ACC112 (cell line): ENCODE results near the gene LRPPRC.
"Not testable (repeated sequence)": the region's sequence is repeated elsewhere in the genome, so short reads cannot be mapped to it uniquely, and the experiment has no call there.

Experiments
- H2AFZ ChIP-seq: fragments of 200-600 bp; sonication (generic); one replicate; pipeline ENCODE4 v1.6.0; 2017; ENCODE audit warnings: antibody characterized with exemption, low read length; ENCODE audit not compliant: unreplicated experiment
- H3K27ac ChIP-seq: fragments of 200-600 bp; sonication (generic); 2 replicates; pipeline ENCODE4 v1.5.1; 2014; ENCODE audit warnings: low read depth, mild to moderate bottlenecking, antibody characterized with exemption, low read length, moderate library complexity
- H3K27me3 ChIP-seq: fragments of 200-600 bp; sonication (generic); 2 replicates; pipeline ENCODE4 v1.6.1; 2014; ENCODE audit warnings: mild to moderate bottlenecking, antibody characterized with exemption, low read length, moderate library complexity, mixed read lengths; ENCODE audit not compliant: insufficient read depth
- H3K36me3 ChIP-seq: fragments of 200-600 bp; sonication (generic); 2 replicates; pipeline ENCODE4 v1.6.1; 2016; ENCODE audit warnings: mild to moderate bottlenecking, antibody characterized with exemption, low read length, moderate library complexity, mixed read lengths; ENCODE audit not compliant: insufficient read depth
- H3K4me1 ChIP-seq: fragments of 200-600 bp; sonication (generic); one replicate; pipeline ENCODE4 v1.6.1; 2016; ENCODE audit warnings: low read length, mixed read lengths; ENCODE audit not compliant: insufficient read depth, unreplicated experiment, control insufficient read depth
- H3K4me3 ChIP-seq: fragments of 200-600 bp; sonication (generic); 2 replicates; pipeline ENCODE4 v1.5.1; 2014; ENCODE audit warnings: mild to moderate bottlenecking, low read depth, low read length
- H3K79me2 ChIP-seq: fragments of 200-600 bp; sonication (generic); one replicate; pipeline ENCODE4 v1.6.0; 2016; ENCODE audit warnings: low read length; ENCODE audit not compliant: control insufficient read depth, unreplicated experiment, insufficient read depth

LRPPRC gene

GRCh38 chr2:43911136-43911790 is 84.5 kb downstream of the LRPPRC start:
- peaks cover 31% of the 10 kb centered on the region for H3K36me3 ChIP-seq
- H3K27me3 ChIP-seq, H3K4me3 ChIP-seq, H3K79me2 ChIP-seq, H2AFZ ChIP-seq, H3K27ac ChIP-seq, H3K4me1 ChIP-seq: not testable (repeated sequence)

- 0 out of 2 replicates have a peak overlapping the region, but pooled peaks have one; percentile 13 for H3K4me3 ChIP-seq
- peaks cover 36% of the 10 kb centered on the region for H3K36me3 ChIP-seq
- H3K4me1 ChIP-seq, result peaks cover 13% of the 10 kb centered on the region
- H3K27ac ChIP-seq, result peak overlapping the region; percentile 61
- H3K79me2 ChIP-seq, result no peaks in the 10 kb centered on the region
- no peak overlapping the region for H2AFZ ChIP-seq
- H3K27me3 ChIP-seq, result no peaks in the 10 kb centered on the region
Measured at GRCh38 chr2:43906448-43907109, 89.2 kb downstream of the LRPPRC start.

- Histone ChIP-seq H3K27me3 (no peaks in the 10 kb centered on the region), H3K4me3 (0 out of 2 replicates have a peak overlapping the region, but pooled peaks have one; percentile 13), H2AFZ (no peak overlapping the region), H3K27ac (peak overlapping the region; percentile 61), H3K4me1 (peaks cover 13% of the 10 kb centered on the region), H3K79me2 (no peaks in the 10 kb centered on the region), H3K36me3 (peaks cover 38% of the 10 kb centered on the region)
Measured at GRCh38 chr2:43905871-43906270, 89.9 kb downstream of the LRPPRC start.

DNA sequence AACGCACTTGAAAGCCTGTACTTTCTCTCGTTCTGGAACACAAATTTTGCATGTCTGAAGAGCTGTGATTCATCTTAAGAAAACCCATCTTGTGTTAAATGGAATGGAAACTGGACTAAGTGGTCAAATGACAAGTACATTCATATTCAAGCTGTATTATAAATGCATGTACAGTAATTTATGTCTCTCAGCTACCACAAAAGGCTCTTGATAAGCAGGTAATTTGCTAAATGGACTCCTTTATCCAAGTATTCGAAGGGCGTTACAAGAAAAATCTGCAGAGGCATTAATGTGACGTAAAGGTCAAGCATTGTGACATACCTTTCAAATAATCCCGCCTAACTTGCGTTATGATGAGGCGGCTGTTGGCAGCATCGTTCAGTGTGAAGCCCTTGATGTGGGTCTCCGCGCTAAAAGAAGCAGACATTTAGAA is 90.4 kb downstream of the LRPPRC start:
- H3K4me1 ChIP-seq, result peaks cover 13% of the 10 kb centered on the region
- peak overlapping the region; percentile 23; the same call in 1 of the 2 replicates for H3K27ac ChIP-seq
- H3K27me3 ChIP-seq, result no peaks in the 10 kb centered on the region
- no peaks in the 10 kb centered on the region for H3K79me2 ChIP-seq
- H2AFZ ChIP-seq, result no peak overlapping the region
- no peak overlapping the region for H3K4me3 ChIP-seq
- H3K36me3 ChIP-seq, result peaks cover 39% of the 10 kb centered on the region

DNA sequence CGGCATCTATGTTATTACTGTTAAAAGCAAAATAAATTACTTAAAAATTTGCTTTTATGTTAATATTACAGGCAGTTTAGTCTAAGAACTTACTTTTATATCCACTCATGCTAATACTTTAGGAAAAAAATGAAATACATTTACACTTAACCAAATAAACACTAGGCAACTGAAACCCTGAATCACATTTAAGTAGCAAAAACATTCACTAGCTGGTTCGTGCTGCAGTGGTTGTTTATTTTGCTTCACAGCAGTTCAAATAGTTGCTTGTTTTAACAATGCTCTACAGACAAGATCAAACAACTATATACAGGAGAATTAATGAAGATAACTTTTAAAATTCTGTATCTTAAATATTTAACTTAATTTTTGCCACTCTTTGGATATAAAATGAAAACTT is 96.2 kb downstream of the LRPPRC start:
- Histone ChIP-seq H3K4me1 (no peaks in the 10 kb centered on the region), H3K27ac (no peak overlapping the region), H3K27me3 (no peaks in the 10 kb centered on the region), H3K4me3 (no peak overlapping the region), H3K79me2 (no peaks in the 10 kb centered on the region), H3K36me3 (peaks cover 60% of the 10 kb centered on the region), H2AFZ (no peak overlapping the region)

DNA sequence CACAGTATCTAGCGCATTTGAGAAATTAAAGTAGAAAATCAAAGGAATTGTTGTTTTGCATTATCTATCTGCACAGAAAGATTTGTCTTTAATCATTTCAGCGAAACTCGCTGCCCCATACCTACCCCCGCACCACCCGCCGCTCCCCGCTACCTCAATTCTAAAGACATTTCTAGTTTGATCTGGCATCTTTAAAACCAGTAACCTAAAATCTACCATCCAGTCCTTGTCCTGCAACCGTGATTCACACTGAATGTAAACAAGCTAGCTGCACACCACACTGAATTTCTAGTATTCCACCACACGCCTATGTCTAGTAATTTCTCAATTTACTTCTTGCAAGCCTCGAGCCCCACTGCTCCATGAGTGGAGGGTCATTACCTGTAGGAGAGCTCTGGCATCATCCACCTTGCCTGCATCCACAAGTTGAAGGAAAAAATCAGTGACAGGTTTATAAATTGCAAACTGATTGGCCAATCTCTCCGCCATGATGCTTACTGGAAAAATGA is 96.9 kb downstream of the LRPPRC start:
- Histone ChIP-seq H3K27ac (no peak overlapping the region), H3K27me3 (no peaks in the 10 kb centered on the region), H3K4me3 (no peak overlapping the region), H3K79me2 (no peaks in the 10 kb centered on the region), H2AFZ (no peak overlapping the region), H3K4me1 (no peaks in the 10 kb centered on the region), H3K36me3 (peaks cover 62% of the 10 kb centered on the region)

GRCh38 chr2:43898134-43898837 is 97.5 kb downstream of the LRPPRC start:
- H3K36me3 ChIP-seq, result peaks cover 66% of the 10 kb centered on the region
- no peak overlapping the region for H3K4me3 ChIP-seq
- no peak overlapping the region for H2AFZ ChIP-seq
- H3K27me3 ChIP-seq, result no peaks in the 10 kb centered on the region
- no peak overlapping the region for H3K27ac ChIP-seq
- H3K79me2 ChIP-seq, result no peaks in the 10 kb centered on the region
- no peaks in the 10 kb centered on the region for H3K4me1 ChIP-seq

GRCh38 chr2:43897492-43897891 is 98.3 kb downstream of the LRPPRC start:
- H3K27ac ChIP-seq, result no peak overlapping the region
- H2AFZ ChIP-seq, result no peak overlapping the region
- no peaks in the 10 kb centered on the region for H3K27me3 ChIP-seq
- no peak overlapping the region for H3K4me3 ChIP-seq
- H3K79me2 ChIP-seq, result no peaks in the 10 kb centered on the region
- H3K36me3 ChIP-seq, result peaks cover 68% of the 10 kb centered on the region
- H3K4me1 ChIP-seq, result no peaks in the 10 kb centered on the region

DNA sequence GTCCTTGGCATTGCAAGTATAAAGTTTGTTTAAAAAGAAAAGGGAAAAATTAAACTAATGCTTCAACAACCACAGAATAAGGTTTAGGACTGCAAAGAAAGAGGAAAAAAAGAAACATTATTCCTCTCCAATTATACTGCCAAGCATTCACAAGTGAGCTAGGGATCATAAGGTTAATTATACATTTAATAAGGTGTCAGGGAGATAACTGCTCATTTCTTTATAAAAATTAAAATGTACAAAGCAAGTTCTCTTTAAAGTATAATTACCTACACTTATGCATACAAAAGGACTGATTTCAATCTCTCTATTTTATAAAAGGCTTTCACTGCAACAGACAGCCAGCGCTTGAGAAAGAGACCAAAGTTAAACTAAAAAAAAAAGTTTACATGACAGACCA is 98.9 kb downstream of the LRPPRC start:
- no peak overlapping the region for H3K27ac ChIP-seq
- no peaks in the 10 kb centered on the region for H3K79me2 ChIP-seq
- H3K36me3 ChIP-seq, result peaks cover 64% of the 10 kb centered on the region
- no peaks in the 10 kb centered on the region for H3K4me1 ChIP-seq
- no peak overlapping the region for H3K4me3 ChIP-seq
- no peak overlapping the region for H2AFZ ChIP-seq
- no peaks in the 10 kb centered on the region for H3K27me3 ChIP-seq

DNA sequence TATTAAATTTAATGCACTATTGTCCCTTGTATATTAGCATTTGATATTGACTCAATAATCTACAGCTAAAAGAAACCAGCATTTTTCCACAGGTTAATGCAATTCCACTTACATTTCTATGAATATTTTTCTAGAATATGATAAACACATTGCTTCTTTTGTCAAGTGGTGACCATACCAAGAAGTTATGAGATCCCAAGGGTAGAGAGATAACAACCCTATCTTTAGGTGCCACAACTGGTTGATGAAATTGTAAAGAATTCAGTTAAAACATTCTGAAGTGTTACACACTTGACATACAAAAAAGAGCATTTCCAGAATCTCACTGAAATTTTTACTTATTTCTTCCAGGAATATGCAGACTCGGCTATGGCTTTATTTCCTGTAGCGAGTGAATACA is 101.0 kb downstream of the LRPPRC start:
- Histone ChIP-seq H3K79me2 (no peaks in the 10 kb centered on the region), H3K36me3 (peaks cover 50% of the 10 kb centered on the region), H3K27me3 (no peaks in the 10 kb centered on the region), H3K4me1 (no peaks in the 10 kb centered on the region), H3K4me3 (no peak overlapping the region), H3K27ac (no peak overlapping the region), H2AFZ (no peak overlapping the region)
